Mesenchymal stem cell (in vitro differentiated cells and primary cell): Measurements from ENCODE around the gene UBE2D1.
A peak's percentile ranks its signal among the peaks of the same experiment; 100 is the strongest.

Source experiments
- DNase-seq: peaks from one replicate; pipeline ENCODE4 v3.0.0-alpha.2; 2013
- H2AFZ ChIP-seq: one replicate; pipeline ENCODE4 v1.6.1; 2013; ENCODE audit warnings: low read depth, mild to moderate bottlenecking, control low read depth, inconsistent platforms, low read length, moderate library complexity
- H2AK5ac ChIP-seq: 2 replicates; pipeline ENCODE4 v1.6.1; 2013; ENCODE audit warnings: low read length, moderate library complexity, mild to moderate bottlenecking, inconsistent platforms; ENCODE audit not compliant: severe bottlenecking
- H2BK120ac ChIP-seq: one replicate; pipeline ENCODE4 v1.6.1; 2013; ENCODE audit warnings: low read depth, mild to moderate bottlenecking, inconsistent platforms, low read length, moderate library complexity
- H2BK12ac ChIP-seq, 2 experiments: one replicate each; pipeline ENCODE4 v1.6.1; 2013; ENCODE audit warnings: inconsistent platforms in 2 of 2, low read length in 2 of 2, mild to moderate bottlenecking in 2 of 2, moderate library complexity in 2 of 2, control low read depth in 1 of 2
- H2BK15ac ChIP-seq: one replicate; pipeline ENCODE4 v1.6.1; 2013; ENCODE audit warnings: mild to moderate bottlenecking, low read depth, inconsistent platforms; ENCODE audit not compliant: poor library complexity, severe bottlenecking
- H2BK5ac ChIP-seq: 2 replicates; pipeline ENCODE4 v1.6.1; 2013; ENCODE audit warnings: low read depth, mild to moderate bottlenecking, low read length, control low read depth, inconsistent platforms; ENCODE audit not compliant: poor library complexity, severe bottlenecking
- H3K14ac ChIP-seq, 2 experiments: one replicate each; pipeline ENCODE4 v1.6.1; 2013; ENCODE audit warnings: inconsistent platforms in 2 of 2, low read length in 2 of 2, control low read depth in 1 of 2, mild to moderate bottlenecking in 1 of 2, moderate library complexity in 1 of 2
- H3K18ac ChIP-seq, 2 experiments: one replicate each; pipeline ENCODE4 v1.6.1; 2013; ENCODE audit warnings: inconsistent platforms in 2 of 2, low read length in 2 of 2, control low read depth in 1 of 2, low read depth in 1 of 2, mild to moderate bottlenecking in 1 of 2
- H3K23ac ChIP-seq, 2 experiments: one replicate each; pipeline ENCODE4 v1.6.1; 2013; ENCODE audit warnings: inconsistent platforms in 2 of 2, low read length in 2 of 2, mild to moderate bottlenecking in 2 of 2, moderate library complexity in 2 of 2, control low read depth in 1 of 2
- H3K27ac ChIP-seq: 2 replicates; pipeline ENCODE4 v1.5.1; 2013; ENCODE audit warnings: mild to moderate bottlenecking, moderate library complexity, low read length, control low read depth, inconsistent platforms; ENCODE audit not compliant: poor library complexity, severe bottlenecking
- H3K27me3 ChIP-seq, 2 experiments: 2 replicates each; pipeline versions ENCODE4 v1.6.1 to v1.7.0; 2013; ENCODE audit warnings: low read length in 2 of 2, mild to moderate bottlenecking in 2 of 2, moderate library complexity in 2 of 2, control low read depth in 1 of 2, inconsistent platforms in 1 of 2; ENCODE audit not compliant: control insufficient read depth in 1 of 2, insufficient read depth in 1 of 2
- H3K36me3 ChIP-seq, 2 experiments: 2 replicates each; pipeline versions ENCODE4 v1.6.1 to v1.7.0; 2013; ENCODE audit warnings: low read length in 2 of 2, control low read depth in 1 of 2, inconsistent platforms in 1 of 2, low read depth in 1 of 2, mild to moderate bottlenecking in 1 of 2; ENCODE audit not compliant: insufficient read depth in 2 of 2, control insufficient read depth in 1 of 2
- H3K4ac ChIP-seq, 2 experiments: one replicate each; pipeline ENCODE4 v1.6.1; 2013; ENCODE audit warnings: inconsistent platforms in 2 of 2, low read length in 2 of 2, mild to moderate bottlenecking in 2 of 2, moderate library complexity in 2 of 2, control low read depth in 1 of 2, low read depth in 1 of 2
- H3K4me1 ChIP-seq: 2 replicates; pipeline ENCODE4 v1.6.1; 2013; ENCODE audit warnings: low read depth, low read length, control low read depth; ENCODE audit not compliant: control insufficient read depth, insufficient read depth
- H3K4me2 ChIP-seq: 2 replicates; pipeline ENCODE4 v1.6.1; 2013; ENCODE audit warnings: low read length, mild to moderate bottlenecking, inconsistent platforms; ENCODE audit not compliant: poor library complexity, severe bottlenecking
- H3K4me3 ChIP-seq, 2 experiments: 2 replicates each; pipeline versions ENCODE4 v1.5.1 to v1.7.0; 2013; ENCODE audit warnings: low read length in 2 of 2, mild to moderate bottlenecking in 2 of 2, control low read depth in 1 of 2, low read depth in 1 of 2; ENCODE audit not compliant: insufficient read depth in 1 of 2
- H3K79me1 ChIP-seq: replicated peaks from 2 replicates; pipeline ENCODE4 v1.6.1; 2013; ENCODE audit warnings: mild to moderate bottlenecking, control low read depth, low read length, inconsistent platforms; ENCODE audit not compliant: poor library complexity, severe bottlenecking
- H3K9ac ChIP-seq: 2 replicates; pipeline ENCODE4 v1.7.0; 2013; ENCODE audit warnings: mild to moderate bottlenecking, low read length, moderate library complexity
- H3K9me3 ChIP-seq: 2 replicates; pipeline ENCODE4 v1.7.0; 2013; ENCODE audit warnings: mild to moderate bottlenecking, low read length; ENCODE audit not compliant: control insufficient read depth
- H4K8ac ChIP-seq: one replicate; pipeline ENCODE4 v1.6.1; 2013; ENCODE audit warnings: inconsistent platforms, mild to moderate bottlenecking, low read length, moderate library complexity
- H4K91ac ChIP-seq: one replicate; pipeline ENCODE4 v1.6.1; 2013; ENCODE audit warnings: mild to moderate bottlenecking, low read length, inconsistent platforms
- WGBS: methylation state at CpG from one replicate; pipeline ENCODE4 v1.1.7; 2013; ENCODE audit warnings: mixed read lengths; 5-methylcytosine and 5-hydroxymethylcytosine counted together

The UBE2D1 gene

DNA sequence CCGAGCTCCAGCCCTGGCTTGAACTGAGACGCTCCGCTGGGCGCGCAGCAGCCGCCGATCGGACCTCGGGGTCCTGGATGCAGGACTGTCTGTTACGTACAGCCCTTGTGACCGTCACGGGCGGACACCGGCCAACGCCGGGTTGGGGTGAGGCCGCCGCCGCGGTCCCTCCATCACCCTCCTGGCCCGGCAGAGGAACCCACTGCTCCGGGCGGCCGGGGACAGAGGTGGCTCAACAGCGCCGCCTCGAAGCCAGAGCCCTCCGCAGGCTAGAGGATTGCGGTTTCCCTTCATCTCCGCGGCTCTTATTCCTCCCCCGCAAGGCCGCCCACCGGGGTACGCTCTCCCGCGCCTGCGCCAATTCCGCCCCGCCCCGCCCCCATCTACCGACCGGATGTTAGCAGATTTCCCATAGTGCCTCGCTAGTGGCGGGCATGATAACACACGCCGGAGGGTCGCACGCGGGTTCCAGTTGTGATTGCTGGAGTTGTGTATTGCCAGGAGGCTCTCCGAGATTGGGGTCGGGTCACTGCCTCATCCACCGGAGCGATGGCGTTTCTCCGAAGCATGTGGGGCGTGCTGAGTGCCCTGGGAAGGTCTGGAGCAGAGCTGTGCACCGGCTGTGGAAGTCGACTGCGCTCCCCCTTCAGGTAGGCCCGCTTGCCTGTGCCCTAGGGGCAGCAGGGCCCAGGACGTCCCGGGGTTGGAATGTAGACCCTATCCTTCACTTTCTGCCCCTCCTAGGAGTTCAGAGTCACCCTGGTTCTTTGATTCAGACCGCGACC is 50.4 kb downstream of the UBE2D1 start, which contains the start of gene TFAM:
TSS of gene TFAM (plus strand) at position 412 of the 785 bp plus-strand sequence. CDS start at position 550, 138 bp downstream.
- Histone ChIP-seq H3K4ac (peak within 1 kb of the TSS; percentile 88 to 89), H3K27me3 (no peaks in the 10 kb centered on the region), H3K4me3 (peak within 1 kb of the TSS; percentile 69 to 92), H4K8ac (peak within 1 kb of the TSS; percentile 94), H3K14ac (peak within 1 kb of the TSS in 1 of 2 experiments; percentile 69), H3K79me1 (peaks cover 6% of the 10 kb centered on the region), H3K23ac (no peak within 1 kb of the TSS), H2BK120ac (peak within 1 kb of the TSS; percentile 87), H2AK5ac (no peak within 1 kb of the TSS), H3K4me2 (peak within 1 kb of the TSS; percentile 87), H2BK5ac (peak within 1 kb of the TSS; percentile 70), H2BK15ac (peak within 1 kb of the TSS; percentile 98), H2AFZ (peak within 1 kb of the TSS; percentile 58), H3K18ac (peak within 1 kb of the TSS; percentile 87 to 98), H3K4me1 (peaks cover 4% of the 10 kb centered on the region), H3K9ac (peak within 1 kb of the TSS; percentile 91), H3K27ac (peak within 1 kb of the TSS; percentile 75), H3K9me3 (no peaks in the 10 kb centered on the region), H4K91ac (peak within 1 kb of the TSS; percentile 91), H3K36me3 (peaks cover 0 to 31% of the 10 kb centered on the region in 2 experiments), H2BK12ac (no peak within 1 kb of the TSS)
- peak; percentile 89 for DNase-seq
- WGBS = under 1% methylated on average over 65 of the region's 65 CpGs

DNA sequence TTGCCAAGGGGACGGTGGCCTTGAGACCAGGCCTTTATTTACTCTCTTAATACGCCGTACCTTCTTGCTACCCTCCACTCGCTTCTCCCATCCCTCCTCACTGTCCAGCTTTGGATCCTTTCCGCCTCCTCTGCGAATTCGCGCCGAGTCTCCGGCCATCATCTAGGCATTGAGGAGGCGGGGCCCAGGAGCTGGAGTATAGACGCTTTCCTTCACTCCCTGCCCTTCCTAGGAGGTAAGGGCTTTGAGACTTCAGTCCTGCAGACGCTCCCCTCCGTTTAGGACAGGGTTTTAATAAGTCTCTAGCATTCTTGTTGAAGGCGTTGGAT is 50.9 kb downstream of the UBE2D1 start:
- H3K4me2 ChIP-seq = peak overlapping the region; percentile 68
- peak overlapping the region; percentile 91 for H3K9ac ChIP-seq
- H3K9me3 ChIP-seq = no peaks in the 10 kb centered on the region
- H3K23ac ChIP-seq = no peak overlapping the region
- DNase-seq = peak; percentile 56
- H2BK5ac ChIP-seq = no peak overlapping the region
- peak overlapping the region; percentile 1 for H4K8ac ChIP-seq
- WGBS = 0% methylated on average over 14 of the region's 15 CpGs
- H3K27ac ChIP-seq = peak overlapping the region; percentile 28
- no peak overlapping the region for H2AK5ac ChIP-seq
- peaks cover 6% of the 10 kb centered on the region for H3K79me1 ChIP-seq
- H3K4me1 ChIP-seq = peaks cover 4% of the 10 kb centered on the region
- H3K4ac ChIP-seq = no peak overlapping the region
- no peak overlapping the region for H2BK120ac ChIP-seq
- peak overlapping the region; percentile 6 for H4K91ac ChIP-seq
- peak overlapping the region in 1 of 2 experiments; percentile 63 for H3K18ac ChIP-seq
- H2AFZ ChIP-seq = peak overlapping the region; percentile 48
- H3K14ac ChIP-seq = peak overlapping the region in 1 of 2 experiments; percentile 22
- H3K4me3 ChIP-seq = peak overlapping the region; percentile 69 to 92
- peaks cover 0 to 36% of the 10 kb centered on the region in 2 experiments for H3K36me3 ChIP-seq
- H2BK12ac ChIP-seq = no peak overlapping the region
- H3K27me3 ChIP-seq = no peaks in the 10 kb centered on the region
- H2BK15ac ChIP-seq = no peak overlapping the region

DNA sequence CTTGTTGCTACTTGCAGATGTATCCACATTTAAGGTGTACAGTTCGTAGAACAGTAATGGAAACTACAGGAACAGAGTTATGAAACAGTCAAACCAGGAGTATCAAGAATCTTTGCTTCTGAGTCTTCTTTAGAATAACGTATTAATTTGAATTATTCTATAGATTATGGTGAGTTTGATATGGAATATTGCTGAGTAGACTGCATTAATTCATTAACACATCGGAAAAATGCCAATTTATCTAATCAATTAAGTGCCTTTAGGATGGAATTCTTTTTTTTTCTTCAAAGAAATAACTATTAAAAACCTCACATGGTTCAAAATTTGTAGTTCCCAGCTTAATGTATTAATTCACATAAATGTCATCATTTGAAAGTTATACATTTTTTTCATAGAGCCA is 54.2 kb downstream of the UBE2D1 start:
- Histone ChIP-seq H3K4me3 (no peak overlapping the region), H4K91ac (no peak overlapping the region), H2AK5ac (no peak overlapping the region), H3K23ac (no peak overlapping the region), H3K27ac (no peak overlapping the region), H3K9ac (no peak overlapping the region), H2BK120ac (no peak overlapping the region), H3K79me1 (peaks cover 6% of the 10 kb centered on the region), H3K9me3 (no peaks in the 10 kb centered on the region), H3K36me3 (peaks cover 9 to 60% of the 10 kb centered on the region in 2 experiments), H3K14ac (no peak overlapping the region), H3K4ac (no peak overlapping the region), H2AFZ (no peak overlapping the region), H3K4me1 (peaks cover 4% of the 10 kb centered on the region), H3K18ac (no peak overlapping the region), H2BK5ac (no peak overlapping the region), H2BK15ac (no peak overlapping the region), H4K8ac (no peak overlapping the region), H3K4me2 (no peak overlapping the region), H2BK12ac (no peak overlapping the region), H3K27me3 (no peaks in the 10 kb centered on the region)
- 82% methylated on average over 1 of the region's 3 CpGs for WGBS
- no peak for DNase-seq

DNA sequence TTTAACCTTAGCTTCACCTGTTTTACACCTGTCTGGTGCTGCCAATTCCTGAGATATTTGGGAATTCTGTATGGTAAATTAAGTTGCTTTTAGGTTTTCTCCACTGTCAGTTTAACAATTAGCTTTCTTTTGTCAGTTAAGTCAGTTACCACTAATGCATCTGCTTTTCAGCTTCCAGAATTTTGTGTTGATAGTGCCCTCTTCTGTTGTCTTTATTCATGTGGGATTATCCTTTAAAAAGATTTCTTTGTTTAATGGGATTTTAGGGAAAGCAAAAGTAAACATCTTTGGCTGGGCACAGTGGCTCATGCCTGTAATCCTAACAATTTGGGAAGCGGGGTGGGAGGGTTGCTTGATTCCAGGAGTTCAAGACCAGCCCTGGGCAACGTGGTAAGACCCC is 58.5 kb downstream of the UBE2D1 start:
- no peak overlapping the region for H3K27ac ChIP-seq
- H3K14ac ChIP-seq = no peak overlapping the region
- no peak overlapping the region for H3K4me3 ChIP-seq
- peak overlapping the region; percentile 44 for H3K9ac ChIP-seq
- H4K8ac ChIP-seq = no peak overlapping the region
- H3K27me3 ChIP-seq = no peaks in the 10 kb centered on the region
- no peak overlapping the region for H3K23ac ChIP-seq
- H3K4ac ChIP-seq = no peak overlapping the region
- peaks cover 9 to 88% of the 10 kb centered on the region in 2 experiments for H3K36me3 ChIP-seq
- no peak overlapping the region for H2BK120ac ChIP-seq
- no peaks in the 10 kb centered on the region for H3K9me3 ChIP-seq
- H4K91ac ChIP-seq = no peak overlapping the region
- no peak overlapping the region for H2BK15ac ChIP-seq
- 79% methylated on average over 2 of the region's 2 CpGs for WGBS
- no peak overlapping the region for H2BK12ac ChIP-seq
- H3K79me1 ChIP-seq = peaks cover 3% of the 10 kb centered on the region
- peak; percentile 30 for DNase-seq
- H3K4me2 ChIP-seq = no peak overlapping the region
- no peaks in the 10 kb centered on the region for H3K4me1 ChIP-seq
- H2BK5ac ChIP-seq = no peak overlapping the region
- H2AK5ac ChIP-seq = no peak overlapping the region
- no peak overlapping the region for H3K18ac ChIP-seq
- no peak overlapping the region for H2AFZ ChIP-seq
